A172 (cell line): ENCODE results near the gene NUP88. TPM values are rescaled to one million over a fixed set of nuclear protein-coding genes. Genes with fewer than 3 reads are reported as not detected.

Experiments
- DNase-seq: peaks from one replicate; pipeline ENCODE4 v3.0.0-alpha.2; 2015; ENCODE audit warnings: low spot score
- total RNA-seq: library from RNA; depleted of rRNA; stranded (reverse); fragments of >200 nt; shearing (Covaris generic); gene quantifications from 2 replicates; pipeline ENCODE4 v1.2.3, GENCODE V29; 2014; rRNA removed

NUP88 gene
- total RNA-seq, 1 experiment from 2014 or later: 162 TPM

DNA sequence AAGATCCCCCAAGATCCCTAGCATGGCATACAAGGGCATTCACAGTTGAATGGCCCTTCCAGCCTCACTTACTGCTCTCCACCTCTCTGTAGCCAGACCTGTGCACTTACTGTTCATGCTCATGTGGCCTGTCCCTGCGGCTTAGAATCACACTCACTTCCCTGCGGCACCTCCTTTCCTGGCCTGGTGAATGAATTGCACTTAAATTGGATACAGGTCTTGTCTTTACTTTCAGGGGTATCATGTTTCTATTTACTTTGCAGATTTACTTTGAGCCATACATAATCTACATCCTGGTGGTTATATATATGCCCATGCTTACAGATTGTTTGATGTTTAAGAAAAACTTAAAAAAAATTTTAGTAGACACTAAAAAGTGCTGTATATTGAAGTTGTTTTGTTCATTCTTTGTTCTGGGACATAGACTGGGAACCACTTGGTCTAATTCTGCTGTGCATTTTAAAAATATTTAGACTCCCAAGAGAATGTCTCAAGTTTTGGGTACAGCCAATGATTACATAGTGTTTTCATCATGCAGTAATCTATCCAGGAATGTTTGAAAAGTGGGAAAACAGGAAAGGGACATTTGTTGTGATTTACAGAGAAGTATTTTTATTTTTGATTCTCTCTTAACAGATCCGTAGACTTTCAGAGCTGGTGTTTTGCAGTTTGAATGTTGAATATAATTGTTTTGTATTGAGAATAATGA lies 63.9 kb downstream of the NUP88 start:
- DNase-seq: no peak

- DNase-seq: no peak
Observed at GRCh38 chr17:5354886-5355415, 64.5 kb downstream of the NUP88 start.

GRCh38 chr17:5354310-5354709 lies 65.2 kb downstream of the NUP88 start:
- no peak for DNase-seq

GRCh38 chr17:5352681-5353289 lies 66.7 kb downstream of the NUP88 start:
- no peak for DNase-seq

DNA sequence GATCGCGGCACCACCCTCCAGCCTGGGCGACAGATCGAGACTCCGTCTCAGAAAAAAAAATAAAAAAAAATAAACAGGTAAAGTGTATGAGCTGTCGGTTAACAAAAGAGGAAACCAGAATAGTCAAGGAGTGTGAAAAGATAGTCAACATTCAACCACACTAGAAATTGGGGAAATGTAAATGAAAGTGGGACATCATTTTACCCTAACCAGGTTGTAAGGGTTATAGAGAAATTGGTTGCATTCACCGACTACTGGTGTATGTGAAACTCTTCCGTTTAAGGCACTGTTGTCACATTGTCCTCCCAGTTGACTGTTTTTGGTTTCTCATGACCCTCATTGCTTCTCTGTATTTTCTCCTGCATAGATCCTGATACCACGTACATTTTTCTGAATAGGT lies 74.5 kb downstream of the NUP88 start:
- DNase-seq: no peak

Other genes starting within 250 kb of the NUP88 start
- gene ZNF594, start 227.8 kb downstream of the NUP88 start, total RNA-seq: 16.1 and 20.9 TPM in 2 replicates
- gene SCIMP, start 184.8 kb downstream of the NUP88 start, total RNA-seq: not detected in 2 replicates
- 54.0 and 60.9 TPM in 2 replicates for gene RABEP1, start 137.4 kb downstream of the NUP88 start, total RNA-seq
- gene RPAIN, start 520 bp upstream of the NUP88 start, total RNA-seq: 73.2 and 103 TPM in 2 replicates
- 520 and 582 TPM in 2 replicates for gene C1QBP, start 19.5 kb upstream of the NUP88 start, total RNA-seq
- 9.1 and 11.0 TPM in 2 replicates for gene DHX33, start 49.3 kb upstream of the NUP88 start, total RNA-seq
- gene DERL2, start 66.5 kb upstream of the NUP88 start, total RNA-seq: 75.3 and 108 TPM in 2 replicates
- 24.0 and 27.4 TPM in 2 replicates for gene MIS12, start 66.9 kb upstream of the NUP88 start, total RNA-seq
- gene NLRP1, start 164.8 kb upstream of the NUP88 start, total RNA-seq: 40.7 and 45.2 TPM in 2 replicates